Smooth muscle cell (in vitro differentiated cells): ENCODE data around the gene MYRIP. TPM values are rescaled to one million over a fixed set of nuclear protein-coding genes. Genes with fewer than 3 reads are reported as not detected.

Source experiments
- DNase-seq: peaks from one replicate; lab custom pipeline; 2025; ENCODE audit not compliant: unreplicated experiment; lab: John Stamatoyannopoulos, UW
- H2AFZ ChIP-seq: fragments of 200-600 bp; sonication (generic); 2 replicates; pipeline ENCODE4 v1.6.0; 2016; ENCODE audit warnings: antibody characterized with exemption, low read depth, mild to moderate bottlenecking
- H3F3A ChIP-seq: fragments of 200-600 bp; sonication (generic); 2 replicates; pipeline ENCODE4 v1.6.0; 2017; ENCODE audit warnings: antibody characterized with exemption, low read depth
- H3K27ac ChIP-seq: fragments of 200-600 bp; sonication (generic); 2 replicates; pipeline ENCODE4 v1.5.1; 2016; ENCODE audit warnings: low read depth, mild to moderate bottlenecking
- H3K27me3 ChIP-seq: fragments of 200-600 bp; sonication (generic); 2 replicates; pipeline ENCODE4 v1.6.1; 2016; ENCODE audit warnings: low read depth, mild to moderate bottlenecking
- H3K36me3 ChIP-seq: fragments of 200-600 bp; sonication (generic); 2 replicates; pipeline ENCODE4 v1.5.1; 2016; ENCODE audit warnings: low read depth
- H3K4me1 ChIP-seq: fragments of 200-600 bp; sonication (generic); 2 replicates; pipeline ENCODE4 v1.5.1; 2016; ENCODE audit warnings: low read depth
- H3K4me2 ChIP-seq: fragments of 200-600 bp; sonication (generic); 2 replicates; pipeline ENCODE4 v1.6.0; 2016; ENCODE audit warnings: mild to moderate bottlenecking
- H3K4me3 ChIP-seq: fragments of 200-600 bp; sonication (generic); 2 replicates; pipeline ENCODE4 v1.5.1; 2016; ENCODE audit warnings: mild to moderate bottlenecking
- H3K79me2 ChIP-seq: fragments of 200-600 bp; sonication (generic); 2 replicates; pipeline ENCODE4 v1.6.0; 2016; ENCODE audit warnings: low read depth, mild to moderate bottlenecking
- H3K9ac ChIP-seq: fragments of 200-600 bp; sonication (generic); 2 replicates; pipeline ENCODE4 v1.6.0; 2016; ENCODE audit warnings: low read depth
- H3K9me3 ChIP-seq: fragments of 200-600 bp; sonication (generic); replicated peaks from 2 replicates; pipeline ENCODE4 v1.5.1; 2016; ENCODE audit warnings: low read depth
- H4K20me1 ChIP-seq: fragments of 200-600 bp; sonication (generic); 2 replicates; pipeline ENCODE4 v1.6.0; 2016; ENCODE audit warnings: low read depth
- CTCF ChIP-seq: fragments of 200-600 bp; sonication (generic); IDR thresholded peaks from 2 replicates; pipeline ENCODE4 v1.5.1; 2017; ENCODE audit warnings: borderline replicate concordance, mild to moderate bottlenecking, antibody characterized with exemption; ENCODE audit not compliant: insufficient read depth, poor library complexity, severe bottlenecking
- WGBS: methylation state at CpG from one replicate; pipeline ENCODE4 v1.1.7; 2016; ENCODE audit warnings: low lambda C conversion rate; 5-methylcytosine and 5-hydroxymethylcytosine counted together
- polyA plus RNA-seq: library from polyadenylated mRNA; unstranded; fragments of >200 nt; fragmentation: Nextera tagmentation; extraction: Ambion mirVana; gene quantifications from 2 replicates; pipeline ENCODE4 v1.2.1, GENCODE V29; 2016
- total RNA-seq: library from RNA; depleted of rRNA; stranded (reverse); fragments of >200 nt; gene quantifications from 2 replicates; pipeline ENCODE4 v1.2.3, GENCODE V29; 2014

MYRIP gene
- total and polyA plus RNA-seq, 2 experiments from 2014 or later: not detected

DNA sequence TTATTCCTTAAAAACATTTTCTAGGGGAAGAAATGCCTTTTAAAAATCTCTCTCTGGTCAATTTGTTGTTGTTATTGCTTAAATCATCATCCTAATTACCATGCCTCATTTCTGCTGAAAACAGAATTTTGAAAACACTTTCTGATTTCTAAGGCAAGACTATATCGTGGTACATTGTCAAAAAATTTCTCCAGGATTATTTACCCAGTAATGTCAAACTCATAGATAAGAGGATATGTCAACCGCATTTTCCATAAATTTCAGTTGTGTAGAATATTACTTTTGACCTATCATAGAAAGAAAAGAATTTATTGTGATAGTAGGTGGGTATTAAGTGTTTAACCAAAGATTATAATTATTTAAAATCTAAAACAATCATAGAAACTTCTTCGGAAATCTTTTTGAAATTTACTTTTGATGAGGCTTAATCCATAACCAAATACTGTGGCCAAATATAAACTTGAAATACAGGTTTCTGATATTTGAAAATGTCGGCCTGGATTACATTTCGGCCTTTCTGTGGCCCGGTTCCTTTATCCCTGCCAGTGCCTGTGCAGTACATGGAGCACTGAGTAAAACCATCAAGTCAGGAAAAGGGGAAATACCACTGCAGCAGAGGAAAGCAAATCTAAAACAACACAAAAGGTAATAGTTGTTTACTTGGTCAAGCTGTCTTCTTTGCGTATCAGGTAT, 173.4 kb downstream of the MYRIP start:
- WGBS: 96% methylated on average over 7 of the region's 7 CpGs
- H3K9me3 ChIP-seq: no peaks in the 10 kb centered on the region

DNA sequence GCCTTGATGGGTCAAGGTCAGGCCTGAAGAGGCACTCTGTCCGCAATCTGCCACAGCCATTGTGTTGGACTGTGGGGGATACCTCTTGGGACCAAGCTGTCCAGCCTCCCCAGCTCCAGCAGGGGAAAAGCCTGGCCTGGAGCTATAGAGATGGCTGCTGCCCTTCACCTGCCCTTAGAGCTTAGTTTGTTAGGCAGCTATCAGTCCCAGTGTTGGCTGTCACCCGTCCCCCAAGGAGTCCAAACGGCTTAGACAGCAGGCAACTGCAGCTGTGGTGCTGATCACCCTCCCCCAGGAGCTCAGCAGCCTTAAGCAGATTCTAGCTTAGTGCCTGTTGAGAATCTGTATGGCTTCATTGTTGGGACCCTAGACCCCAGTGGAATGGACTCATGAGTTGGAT, 180.3 kb downstream of the MYRIP start:
- no peak for TF ChIP-seq CTCF

More for the DNA sequence above, 173.4 kb downstream of the MYRIP start:
- Histone ChIP-seq H3K27ac (no peak overlapping the region), H3K79me2 (no peaks in the 10 kb centered on the region), H3F3A (no peaks in the 10 kb centered on the region), H3K4me2 (no peak overlapping the region), H3K36me3 (no peaks in the 10 kb centered on the region), H2AFZ (no peak overlapping the region), H3K9ac (no peak overlapping the region), H3K4me1 (no peaks in the 10 kb centered on the region), H3K4me3 (no peak overlapping the region), H4K20me1 (no peaks in the 10 kb centered on the region), H3K27me3 (no peaks in the 10 kb centered on the region)
- TF ChIP-seq CTCF: no peak
- no peak for DNase-seq

DNA sequence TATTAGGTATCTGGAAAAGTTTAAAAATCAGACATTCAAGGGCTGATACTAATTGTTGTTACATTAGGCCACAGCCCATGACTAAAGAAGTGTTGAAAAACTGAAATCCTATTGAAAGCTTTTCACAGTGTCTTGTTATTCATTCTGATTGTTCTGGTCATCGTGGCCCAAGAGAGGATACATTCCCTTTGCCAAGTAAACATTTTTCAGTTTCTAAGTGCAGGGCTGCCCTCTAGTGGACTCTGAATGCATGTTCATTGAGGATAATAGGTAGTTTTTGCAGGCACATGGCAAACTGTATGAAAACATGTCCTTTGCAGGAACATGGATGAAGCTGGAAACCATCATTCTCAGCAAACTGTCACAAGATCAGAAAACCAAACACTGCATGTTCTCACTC, 181.1 kb downstream of the MYRIP start:
- Histone ChIP-seq H3K27ac (no peak overlapping the region), H4K20me1 (no peaks in the 10 kb centered on the region), H3K4me1 (no peaks in the 10 kb centered on the region), H3K4me2 (no peak overlapping the region), H3K9me3 (no peaks in the 10 kb centered on the region), H3K4me3 (no peak overlapping the region), H3K36me3 (no peaks in the 10 kb centered on the region), H2AFZ (no peak overlapping the region), H3F3A (no peaks in the 10 kb centered on the region), H3K79me2 (no peaks in the 10 kb centered on the region), H3K27me3 (no peaks in the 10 kb centered on the region), H3K9ac (no peak overlapping the region)
- 54% methylated on average over 1 of the region's 1 CpG for WGBS
- peak; percentile 47 for TF ChIP-seq CTCF
- no peak for DNase-seq

More for the DNA sequence above, 180.3 kb downstream of the MYRIP start:
- Histone ChIP-seq H3K27ac (no peak overlapping the region), H2AFZ (no peak overlapping the region), H3K4me3 (no peak overlapping the region), H3K9ac (no peak overlapping the region), H3K27me3 (no peaks in the 10 kb centered on the region), H3F3A (no peaks in the 10 kb centered on the region), H3K9me3 (no peaks in the 10 kb centered on the region), H3K79me2 (no peaks in the 10 kb centered on the region), H3K4me1 (no peaks in the 10 kb centered on the region), H3K4me2 (no peak overlapping the region), H3K36me3 (no peaks in the 10 kb centered on the region), H4K20me1 (no peaks in the 10 kb centered on the region)
- WGBS: 87% methylated on average over 3 of the region's 3 CpGs
- no peak for DNase-seq

DNA sequence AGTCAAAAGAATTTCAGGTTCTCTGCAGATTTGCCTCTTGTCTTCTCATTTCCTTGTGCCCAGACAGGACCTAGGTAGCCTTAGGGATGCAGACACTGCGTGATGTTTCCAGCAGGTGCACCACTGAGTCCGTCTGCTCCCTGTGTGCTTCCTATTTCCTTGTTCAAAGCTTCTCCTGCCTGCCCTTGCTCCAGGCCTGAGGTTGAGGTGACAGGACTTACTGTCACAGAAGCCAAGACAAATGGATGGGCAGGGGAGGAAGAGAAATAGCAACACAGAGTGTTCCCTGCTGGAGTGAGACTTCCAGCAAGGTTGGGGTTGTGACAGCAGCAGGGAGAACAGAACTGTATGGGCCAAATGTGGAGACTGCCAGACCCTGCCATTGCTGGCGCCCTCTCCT, 199.4 kb downstream of the MYRIP start:
- Histone ChIP-seq H3F3A (no peaks in the 10 kb centered on the region), H3K4me3 (no peak overlapping the region), H3K9ac (no peak overlapping the region), H3K36me3 (no peaks in the 10 kb centered on the region), H3K4me1 (no peaks in the 10 kb centered on the region), H3K27me3 (peaks cover 12% of the 10 kb centered on the region), H4K20me1 (no peaks in the 10 kb centered on the region), H3K4me2 (no peak overlapping the region), H2AFZ (no peak overlapping the region), H3K9me3 (no peaks in the 10 kb centered on the region), H3K27ac (no peak overlapping the region), H3K79me2 (no peaks in the 10 kb centered on the region)
- WGBS: 88% methylated on average over 3 of the region's 3 CpGs
- no peak for DNase-seq
- TF ChIP-seq CTCF: no peak
